ENCODE data around the gene GSTT2B.

GSTT2B gene

DNA sequence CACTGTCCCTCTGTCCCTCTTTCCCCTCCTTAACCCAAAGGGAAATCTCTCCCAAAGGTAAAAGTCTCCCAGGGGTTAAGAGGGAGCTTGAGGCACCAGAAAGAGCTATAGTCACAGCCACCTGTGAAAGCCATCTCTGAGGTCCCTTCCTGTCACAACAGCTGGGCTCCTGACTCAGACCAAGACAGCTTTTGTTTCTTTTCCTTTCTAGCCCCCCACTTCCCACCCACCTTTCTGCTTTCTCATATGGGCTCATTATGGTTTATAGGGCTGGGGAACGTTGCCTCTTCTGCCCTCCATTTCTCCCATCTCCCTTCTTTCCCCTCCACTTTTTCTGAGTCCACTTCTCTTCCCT lies 47.7 kb downstream of the GSTT2B start:
- TF ChIP-seq, protein P1, sequence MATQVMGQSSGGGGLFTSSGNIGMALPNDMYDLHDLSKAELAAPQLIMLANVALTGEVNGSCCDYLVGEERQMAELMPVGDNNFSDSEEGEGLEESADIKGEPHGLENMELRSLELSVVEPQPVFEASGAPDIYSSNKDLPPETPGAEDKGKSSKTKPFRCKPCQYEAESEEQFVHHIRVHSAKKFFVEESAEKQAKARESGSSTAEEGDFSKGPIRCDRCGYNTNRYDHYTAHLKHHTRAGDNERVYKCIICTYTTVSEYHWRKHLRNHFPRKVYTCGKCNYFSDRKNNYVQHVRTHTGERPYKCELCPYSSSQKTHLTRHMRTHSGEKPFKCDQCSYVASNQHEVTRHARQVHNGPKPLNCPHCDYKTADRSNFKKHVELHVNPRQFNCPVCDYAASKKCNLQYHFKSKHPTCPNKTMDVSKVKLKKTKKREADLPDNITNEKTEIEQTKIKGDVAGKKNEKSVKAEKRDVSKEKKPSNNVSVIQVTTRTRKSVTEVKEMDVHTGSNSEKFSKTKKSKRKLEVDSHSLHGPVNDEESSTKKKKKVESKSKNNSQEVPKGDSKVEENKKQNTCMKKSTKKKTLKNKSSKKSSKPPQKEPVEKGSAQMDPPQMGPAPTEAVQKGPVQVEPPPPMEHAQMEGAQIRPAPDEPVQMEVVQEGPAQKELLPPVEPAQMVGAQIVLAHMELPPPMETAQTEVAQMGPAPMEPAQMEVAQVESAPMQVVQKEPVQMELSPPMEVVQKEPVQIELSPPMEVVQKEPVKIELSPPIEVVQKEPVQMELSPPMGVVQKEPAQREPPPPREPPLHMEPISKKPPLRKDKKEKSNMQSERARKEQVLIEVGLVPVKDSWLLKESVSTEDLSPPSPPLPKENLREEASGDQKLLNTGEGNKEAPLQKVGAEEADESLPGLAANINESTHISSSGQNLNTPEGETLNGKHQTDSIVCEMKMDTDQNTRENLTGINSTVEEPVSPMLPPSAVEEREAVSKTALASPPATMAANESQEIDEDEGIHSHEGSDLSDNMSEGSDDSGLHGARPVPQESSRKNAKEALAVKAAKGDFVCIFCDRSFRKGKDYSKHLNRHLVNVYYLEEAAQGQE (IDR thresholded peaks at IDR 0.05; ENCODE audit: low read depth), result no peak
- TF ChIP-seq RAD21 (IDR thresholded peaks at IDR 0.05; ENCODE audit: low read depth) (no peak), TAF1 (IDR thresholded peaks at IDR 0.05; ENCODE audit: low read depth) (no peak), CREB1 (IDR thresholded peaks at IDR 0.05; ENCODE audit: low read depth) (no peak), TEAD4 (IDR thresholded peaks at IDR 0.05) (no peak), EP300 (IDR thresholded peaks at IDR 0.05; ENCODE audit: borderline replicate concordance) (no peak), TCF12 (IDR thresholded peaks at IDR 0.05; ENCODE audit: low read depth) (no peak), YY1 (IDR thresholded peaks at IDR 0.05; ENCODE audit: low read depth) (no peak), CEBPB (IDR thresholded peaks at IDR 0.05) (no peak), NFIC (IDR thresholded peaks at IDR 0.05) (no peak), FOXM1 (IDR thresholded peaks at IDR 0.05; ENCODE audit: borderline replicate concordance, low read depth) (no peak)
- TF ChIP-seq, protein P2, sequence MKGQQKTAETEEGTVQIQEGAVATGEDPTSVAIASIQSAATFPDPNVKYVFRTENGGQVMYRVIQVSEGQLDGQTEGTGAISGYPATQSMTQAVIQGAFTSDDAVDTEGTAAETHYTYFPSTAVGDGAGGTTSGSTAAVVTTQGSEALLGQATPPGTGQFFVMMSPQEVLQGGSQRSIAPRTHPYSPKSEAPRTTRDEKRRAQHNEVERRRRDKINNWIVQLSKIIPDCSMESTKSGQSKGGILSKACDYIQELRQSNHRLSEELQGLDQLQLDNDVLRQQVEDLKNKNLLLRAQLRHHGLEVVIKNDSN (IDR thresholded peaks at IDR 0.05), result no peak
- TF ChIP-seq, protein P3, sequence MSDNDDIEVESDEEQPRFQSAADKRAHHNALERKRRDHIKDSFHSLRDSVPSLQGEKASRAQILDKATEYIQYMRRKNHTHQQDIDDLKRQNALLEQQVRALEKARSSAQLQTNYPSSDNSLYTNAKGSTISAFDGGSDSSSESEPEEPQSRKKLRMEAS (IDR thresholded peaks at IDR 0.05), result no peak

DNA sequence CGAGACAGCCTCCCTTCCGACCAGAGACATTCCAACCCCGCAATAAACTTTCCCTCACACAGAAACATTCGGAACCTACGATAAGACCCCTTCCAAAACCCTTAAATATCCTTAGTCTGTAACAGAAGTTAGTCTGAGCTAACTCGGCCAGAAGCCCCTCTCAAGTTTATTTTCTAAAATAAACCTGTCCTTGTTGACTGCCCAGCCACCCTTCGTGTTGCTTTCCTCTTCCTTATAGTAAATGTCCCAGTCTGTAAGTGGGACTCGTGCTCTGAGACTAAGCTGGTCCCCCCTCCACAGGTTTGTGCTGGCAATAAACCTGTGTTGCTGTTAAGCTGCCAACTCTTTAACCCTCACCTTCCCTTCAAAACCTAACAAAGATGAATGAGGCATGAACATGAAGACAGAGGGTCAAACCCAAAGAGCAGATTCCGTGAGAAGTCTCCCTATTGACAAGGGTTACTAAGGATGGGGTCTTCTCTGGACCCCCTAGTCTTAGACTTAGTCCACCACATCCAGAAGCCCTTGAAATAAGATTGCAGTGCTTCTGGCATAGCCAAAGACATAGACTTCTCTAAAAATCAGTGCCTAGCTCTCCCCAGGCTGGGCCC lies 48.6 kb downstream of the GSTT2B start:
- no peak for TF ChIP-seq EGR1 (IDR thresholded peaks at IDR 0.05)
- TF ChIP-seq FOXM1 (IDR thresholded peaks at IDR 0.05; ENCODE audit: borderline replicate concordance, low read depth), result no peak
- TF ChIP-seq RAD21 (IDR thresholded peaks at IDR 0.05; ENCODE audit: low read depth), result no peak
- no peak for TF ChIP-seq TCF12 (IDR thresholded peaks at IDR 0.05; ENCODE audit: low read depth)
- no peak for TF ChIP-seq TEAD4 (IDR thresholded peaks at IDR 0.05)
- TF ChIP-seq, protein P1 (IDR thresholded peaks at IDR 0.05; ENCODE audit: low read depth), result no peak
- TF ChIP-seq, protein P2 (IDR thresholded peaks at IDR 0.05), result no peak
- no peak for TF ChIP-seq ZBTB7A (IDR thresholded peaks at IDR 0.05; ENCODE audit: low read depth)
- TF ChIP-seq NFIC (IDR thresholded peaks at IDR 0.05), result no peak
- no peak for TF ChIP-seq YY1 (IDR thresholded peaks at IDR 0.05; ENCODE audit: low read depth)
- TF ChIP-seq, protein P3 (IDR thresholded peaks at IDR 0.05), result no peak
- no peak for TF ChIP-seq CEBPB (IDR thresholded peaks at IDR 0.05)
- TF ChIP-seq TAF1 (IDR thresholded peaks at IDR 0.05; ENCODE audit: low read depth), result no peak
- no peak for TF ChIP-seq CREB1 (IDR thresholded peaks at IDR 0.05; ENCODE audit: low read depth)
- no peak for TF ChIP-seq EP300 (IDR thresholded peaks at IDR 0.05; ENCODE audit: borderline replicate concordance)

DNA sequence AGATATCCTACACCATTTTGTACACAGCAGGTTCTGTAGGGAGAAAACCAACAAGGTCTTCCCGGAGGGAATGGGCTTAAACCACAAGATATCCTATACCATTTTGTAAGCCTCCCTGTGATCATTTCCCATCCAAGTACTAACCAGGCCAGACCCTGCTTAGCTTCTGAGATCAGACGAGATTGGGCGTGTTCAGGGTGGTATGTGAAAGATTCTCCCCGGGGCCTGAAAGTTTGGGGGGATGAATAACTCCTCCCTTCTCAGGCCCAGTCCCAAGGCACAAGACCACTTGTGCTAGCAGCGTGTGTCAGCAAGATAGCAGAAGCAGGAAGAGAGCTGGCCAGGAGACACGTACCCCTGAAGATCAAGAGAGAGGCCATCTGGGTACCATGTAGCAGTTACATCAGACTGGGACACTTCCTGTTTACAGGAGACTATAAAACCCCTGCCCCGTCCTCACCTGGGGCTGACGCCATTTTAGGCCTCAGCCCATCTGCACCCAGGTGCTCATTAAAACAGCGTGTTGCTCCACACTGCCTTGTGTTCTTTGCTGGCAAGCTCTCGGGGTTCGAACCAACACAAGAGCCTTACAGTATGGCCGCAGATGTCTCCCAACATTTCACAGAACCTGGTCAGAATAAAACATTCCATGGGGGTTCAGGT lies 49.5 kb downstream of the GSTT2B start:
- no peak for TF ChIP-seq EGR1 (IDR thresholded peaks at IDR 0.05)
- no peak for TF ChIP-seq FOXM1 (IDR thresholded peaks at IDR 0.05; ENCODE audit: borderline replicate concordance, low read depth)
- TF ChIP-seq, protein P3 (IDR thresholded peaks at IDR 0.05), result no peak
- no peak for TF ChIP-seq CEBPB (IDR thresholded peaks at IDR 0.05)
- TF ChIP-seq, protein P1 (IDR thresholded peaks at IDR 0.05; ENCODE audit: low read depth), result no peak
- no peak for TF ChIP-seq TEAD4 (IDR thresholded peaks at IDR 0.05)
- no peak for TF ChIP-seq EP300 (IDR thresholded peaks at IDR 0.05; ENCODE audit: borderline replicate concordance)
- TF ChIP-seq RAD21 (IDR thresholded peaks at IDR 0.05; ENCODE audit: low read depth), result no peak
